SW 1271 (cell line): Measurements from ENCODE around the gene SDHAF4.
"Not testable (repeated sequence)": the region's sequence is repeated elsewhere in the genome, so short reads cannot be mapped to it uniquely, and the experiment has no call there.

Experiments
- DNase-seq, 2 experiments: peaks; one replicate each; lab custom pipeline; 2025; lab: John Stamatoyannopoulos, UW

SDHAF4 gene

GRCh38 chr6:70566751-70567382 lies at the start of gene SDHAF4:
SDHAF4 (plus strand) TSS chr6:70566930; CDS start chr6:70566941, 11 bp downstream.
- DNase-seq, result peak; percentile 81 to 85

GRCh38 chr6:70518723-70519122 lies 48.0 kb upstream of the SDHAF4 start:
- no peak for DNase-seq

DNA sequence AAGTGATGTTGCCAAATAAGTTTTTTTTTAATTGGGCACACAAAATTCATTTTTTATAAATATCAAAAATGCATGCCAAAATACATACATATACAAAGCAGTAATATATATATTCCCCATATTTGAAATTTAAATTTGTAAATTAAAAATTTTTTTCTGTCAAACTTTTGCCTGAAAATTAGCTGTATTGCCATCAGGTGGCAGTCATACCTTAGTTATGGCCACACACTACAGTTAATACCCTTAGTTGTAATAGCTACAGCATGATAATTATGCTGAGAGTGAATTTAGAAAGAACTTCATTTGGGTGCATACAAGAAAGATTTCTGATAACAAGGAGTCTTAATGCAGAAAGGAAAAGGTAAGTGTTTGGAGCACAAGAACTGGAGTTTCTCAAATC lies 46.2 kb upstream of the SDHAF4 start:
- DNase-seq, result peak in 1 of 2 experiments; percentile 8

DNA sequence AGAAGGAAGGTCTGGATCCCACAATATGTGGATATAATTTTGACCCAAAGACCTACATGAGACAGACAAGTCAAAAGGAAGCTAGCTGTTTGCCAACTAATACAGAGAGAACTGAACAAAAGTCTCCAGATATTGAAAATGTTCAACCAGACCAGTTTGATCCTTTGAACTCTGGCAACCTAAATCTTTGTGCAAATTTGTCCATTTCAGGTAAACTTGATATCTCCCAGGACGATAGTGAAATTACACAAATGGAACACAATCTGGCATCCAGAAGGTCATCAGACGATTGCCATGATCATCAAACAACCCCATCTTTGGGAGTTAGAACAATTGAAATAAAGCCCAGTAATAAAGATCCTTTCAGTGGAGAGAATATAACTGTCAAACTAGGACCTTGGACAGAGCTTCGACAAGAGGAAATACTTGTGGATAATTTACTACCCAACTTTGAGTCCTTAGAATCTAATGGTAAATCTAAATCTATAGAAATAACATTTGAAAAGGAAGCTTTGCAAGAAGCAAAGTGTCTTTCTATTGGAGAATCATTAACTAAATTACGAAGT lies 41.9 kb upstream of the SDHAF4 start:
- no peak for DNase-seq

- DNase-seq, result no peak
Measured at GRCh38 chr6:70527071-70527737, 39.5 kb upstream of the SDHAF4 start.

GRCh38 chr6:70530023-70530422 lies 36.7 kb upstream of the SDHAF4 start:
- DNase-seq, result no peak

GRCh38 chr6:70531133-70531532 lies 35.6 kb upstream of the SDHAF4 start:
- no peak for DNase-seq

DNA sequence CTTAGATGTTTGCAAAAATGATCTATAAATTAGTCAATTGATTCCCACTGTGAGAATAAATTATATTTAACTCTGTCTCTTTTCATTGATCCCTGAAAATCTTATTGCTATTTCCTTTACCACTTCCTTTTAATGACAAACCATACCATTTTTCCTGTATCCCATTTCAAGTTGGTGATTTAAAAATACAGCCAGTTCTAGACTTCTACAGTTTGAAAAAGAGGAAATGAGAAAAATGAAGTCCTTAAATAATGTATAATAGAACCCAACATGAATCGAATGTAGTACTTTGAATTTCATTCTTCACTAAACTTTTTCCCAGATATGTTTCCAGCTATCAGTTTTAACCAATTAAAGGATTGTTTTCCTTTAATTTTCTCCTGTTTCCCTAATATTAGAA lies 29.5 kb upstream of the SDHAF4 start:
- no peak for DNase-seq

DNA sequence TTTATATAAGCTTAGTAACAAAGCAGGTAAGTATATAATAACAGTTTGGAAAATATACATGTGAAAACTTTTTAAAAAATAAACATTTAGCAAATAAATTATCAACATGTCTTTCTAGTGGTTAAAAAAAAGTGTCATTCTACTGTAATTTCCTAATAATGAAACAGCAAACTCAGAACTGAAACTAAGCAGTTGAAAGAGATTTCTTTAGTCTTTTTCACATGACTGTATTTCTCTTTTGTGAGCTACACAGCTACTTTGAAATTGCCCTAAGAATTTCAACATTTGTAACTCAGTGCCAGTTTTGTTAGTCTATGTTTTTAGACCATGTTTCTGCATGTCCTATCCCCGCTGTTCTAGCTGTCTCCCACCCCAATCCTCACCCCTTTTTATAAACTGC lies 28.4 kb upstream of the SDHAF4 start:
- no peak for DNase-seq

DNA sequence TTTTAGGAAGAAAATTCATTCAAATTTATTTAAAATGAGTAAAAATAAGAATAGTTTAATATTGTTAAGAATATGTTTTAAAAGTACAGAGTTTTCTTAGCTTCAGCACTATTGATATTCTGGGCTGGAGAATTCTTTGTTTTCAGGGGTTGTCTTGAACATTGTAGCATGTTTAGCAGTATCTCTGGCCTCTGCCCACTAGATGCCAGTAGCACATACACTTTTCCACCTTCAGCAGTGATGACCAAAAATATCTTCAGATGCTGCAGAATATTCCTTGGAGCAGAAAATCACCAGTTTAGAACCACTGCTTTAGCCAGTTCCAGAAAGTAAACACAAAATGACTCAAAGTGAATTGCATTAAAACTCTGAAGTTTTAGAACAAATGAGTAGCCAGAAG lies 19.4 kb upstream of the SDHAF4 start:
- peak in 1 of 2 experiments; percentile 20 for DNase-seq

- DNase-seq, result no peak
Measured at GRCh38 chr6:70547905-70548304, 18.8 kb upstream of the SDHAF4 start.

- no peak for DNase-seq
Measured at GRCh38 chr6:70549327-70549726, 17.4 kb upstream of the SDHAF4 start.

- DNase-seq, result no peak
Measured at GRCh38 chr6:70551566-70551965, 15.2 kb upstream of the SDHAF4 start.

GRCh38 chr6:70552286-70552940 lies 14.3 kb upstream of the SDHAF4 start:
- DNase-seq, result not testable (repeated sequence)

- DNase-seq, result no peak
Measured at GRCh38 chr6:70552974-70553373, 13.8 kb upstream of the SDHAF4 start.

DNA sequence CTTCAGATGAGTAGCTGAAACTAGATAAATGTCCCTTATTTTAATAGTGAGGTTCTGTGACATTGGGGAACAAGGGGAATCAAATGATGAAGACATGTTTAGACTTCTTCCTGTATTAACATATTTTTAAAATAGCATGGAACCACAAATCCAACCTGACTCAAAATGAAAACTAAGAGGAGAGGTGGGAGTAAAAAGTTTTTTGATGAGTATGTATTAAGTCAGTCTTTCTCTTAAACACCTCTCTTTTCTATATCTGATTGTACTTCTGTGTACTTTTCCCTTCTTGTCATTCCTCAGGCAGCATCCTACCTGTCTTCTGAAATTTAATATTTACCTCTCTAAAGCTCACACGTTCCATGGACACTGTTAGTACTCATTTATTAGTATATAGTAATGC lies 8.7 kb upstream of the SDHAF4 start:
- no peak for DNase-seq

- DNase-seq, result not testable (repeated sequence)
Measured at GRCh38 chr6:70562401-70562800, 4.3 kb upstream of the SDHAF4 start.

DNA sequence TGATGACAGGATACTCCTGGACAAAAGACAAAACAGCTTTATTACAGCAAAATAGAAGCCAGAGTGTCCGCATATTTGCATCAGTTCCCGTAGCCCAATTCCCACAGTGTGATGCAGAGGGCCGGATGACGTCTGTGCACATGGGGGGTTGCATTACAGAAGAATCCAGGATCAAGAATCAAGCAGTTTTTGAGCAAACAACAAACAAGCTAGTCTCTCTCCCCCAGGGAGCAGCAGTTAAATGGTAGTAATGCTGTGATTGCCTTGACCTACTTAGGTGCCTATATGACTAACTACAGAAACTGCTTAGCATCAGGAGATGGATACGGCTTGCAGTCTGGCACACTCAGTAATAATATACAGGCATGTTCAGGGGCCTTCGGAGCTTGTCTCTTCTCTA lies 3.2 kb upstream of the SDHAF4 start:
- DNase-seq, result no peak

DNA sequence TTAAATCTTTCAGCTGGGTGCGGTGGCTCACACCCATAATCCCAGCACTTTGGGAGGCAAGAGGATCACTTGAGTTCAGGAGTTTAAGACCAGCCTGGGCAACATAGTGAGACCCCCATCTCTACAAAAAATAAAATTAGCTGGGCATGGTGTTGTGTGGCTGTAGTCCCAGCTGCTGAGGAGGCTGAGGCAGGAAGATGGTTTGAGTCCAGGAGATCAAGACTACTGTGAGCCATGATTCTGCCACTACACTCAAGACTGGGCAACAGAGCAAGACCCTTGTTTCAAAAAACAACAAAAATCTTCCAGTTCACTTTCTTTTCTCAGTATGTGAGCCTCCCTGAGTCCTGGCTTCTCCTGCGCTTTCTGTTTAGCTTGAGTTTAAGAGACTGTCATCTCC lies 7.9 kb downstream of the SDHAF4 start:
- no peak for DNase-seq

DNA sequence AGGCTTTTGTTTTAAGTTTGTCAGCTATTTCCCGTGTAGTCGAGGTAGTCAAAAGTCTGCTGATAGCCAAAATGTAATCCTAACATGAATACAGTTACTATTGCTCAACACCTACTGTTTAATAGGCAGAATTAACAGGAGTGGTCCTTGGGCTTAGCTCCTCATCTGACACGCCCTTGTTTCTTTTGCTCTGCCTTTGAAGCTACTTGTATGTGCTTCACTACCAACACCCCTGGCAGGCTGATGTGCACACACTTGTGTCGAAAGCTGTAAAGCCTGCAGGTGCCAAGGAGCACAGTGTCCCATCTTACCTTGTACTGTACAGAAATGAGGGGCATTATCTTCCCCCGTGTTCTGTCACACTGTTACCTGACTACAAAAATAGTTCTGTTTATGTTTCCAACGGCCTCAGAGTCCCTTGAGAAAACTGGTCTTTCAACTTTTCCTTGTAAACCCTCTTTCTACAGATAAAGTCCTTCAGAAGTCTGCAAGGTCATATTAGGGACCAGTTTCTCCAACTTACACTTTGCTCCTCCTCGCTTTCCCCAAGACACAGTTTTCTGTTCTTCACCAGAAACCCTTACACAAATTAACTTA lies 9.3 kb downstream of the SDHAF4 start:
- DNase-seq, result no peak

DNA sequence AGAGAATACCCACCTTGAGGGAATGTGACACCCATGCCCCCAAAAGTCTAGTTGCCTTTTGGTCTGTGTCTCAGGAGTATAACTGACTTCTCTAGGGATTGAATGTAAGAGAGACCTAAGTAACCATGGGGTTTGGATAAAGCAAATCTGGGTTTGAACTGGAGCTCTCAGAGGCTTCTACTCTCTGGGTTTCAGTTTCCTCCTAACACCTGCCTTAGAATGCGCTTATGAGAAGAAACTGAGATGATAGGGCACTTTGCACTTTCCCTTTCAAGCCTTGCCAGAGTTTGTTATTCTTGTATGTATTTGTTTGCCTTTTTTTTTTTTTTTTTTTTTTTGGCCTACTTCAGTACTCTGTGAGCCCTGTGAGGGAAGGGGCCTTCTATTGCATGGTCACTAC lies 19.4 kb downstream of the SDHAF4 start:
- no peak for DNase-seq

DNA sequence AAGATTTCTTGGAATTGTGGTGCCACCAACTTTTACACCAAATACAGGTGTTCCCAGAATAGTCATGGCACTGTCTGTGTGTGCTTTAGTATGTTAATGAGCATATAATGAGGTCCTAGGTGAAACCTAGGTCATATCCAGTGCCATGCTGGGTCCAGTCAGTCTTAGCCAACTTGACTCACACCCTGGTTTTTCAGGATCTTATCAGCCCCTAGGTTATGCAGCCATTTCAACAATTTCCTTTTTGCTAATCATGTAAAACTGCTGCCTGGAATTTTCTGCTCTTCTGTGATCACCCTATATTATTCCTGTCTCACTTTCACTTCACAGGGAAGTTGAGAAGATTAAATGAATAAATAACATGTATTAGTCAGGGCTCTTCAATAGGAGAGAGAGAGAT lies 23.7 kb downstream of the SDHAF4 start:
- DNase-seq, result no peak
